Stomach (tissue), 4 donors: ENCODE data around the gene SUSD4.

Experiments used
- CTCF ChIP-seq, 7 experiments: fragments of 450-650 bp in 4 of 7; fragments of 200-600 bp in 3 of 7; sonication (generic) in 3 of 7; IDR thresholded peaks; one replicate each; pipeline ENCODE4 v1.5.1; 2016 to 2019; ENCODE audit warnings: antibody characterized with exemption in 7 of 7, control low read depth in 2 of 7, mild to moderate bottlenecking in 1 of 7
- EP300 ChIP-seq: sonication (generic); formaldehyde crosslinking; IDR thresholded peaks from one replicate; pipeline ENCODE4 v1.6.1; 2017; ENCODE audit warnings: antibody characterized with exemption
- POLR2A ChIP-seq, 4 donors: fragments of 450-650 bp; IDR thresholded peaks; one replicate each; pipeline ENCODE4 v1.6.1; 2016; ENCODE audit warnings: antibody characterized with exemption in 4 of 4, control low read depth in 2 of 4, mild to moderate bottlenecking in 1 of 4, moderate library complexity in 1 of 4
- POLR2AphosphoS5 ChIP-seq, 3 donors: sonication (generic); formaldehyde crosslinking; IDR thresholded peaks; one replicate each; pipeline ENCODE4 v1.6.1; 2016; ENCODE audit warnings: antibody characterized with exemption in 3 of 3

DNA sequence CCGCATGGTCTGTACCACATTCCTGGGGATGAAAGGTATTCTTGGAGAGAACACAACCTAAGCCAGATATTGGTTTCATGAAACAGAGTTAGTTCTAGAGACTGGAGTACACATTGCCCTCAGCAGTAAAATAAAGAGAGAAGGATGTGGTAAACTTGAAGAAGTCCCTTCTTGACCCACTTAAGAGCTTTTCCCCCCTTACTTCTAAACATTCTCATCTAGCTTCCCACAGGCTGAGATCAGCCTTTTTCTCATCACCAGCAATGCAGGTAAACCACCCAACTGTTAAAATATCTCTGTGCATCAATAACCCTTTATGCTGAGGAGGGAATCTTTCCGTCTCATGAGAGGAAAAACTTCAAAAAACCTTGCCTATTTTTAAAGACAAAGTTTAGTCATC is 62.6 kb downstream of the SUSD4 start:
- TF ChIP-seq POLR2AphosphoS5 (IDR thresholded peaks at IDR 0.05) (no peak), CTCF (IDR thresholded peaks at IDR 0.05) (no peak), EP300 (no peak), POLR2A (IDR thresholded peaks at IDR 0.05) (no peak)
